Measurements from ENCODE around the gene THSD4.

THSD4 gene

GRCh38 chr15:71691081-71691457 lies 575.8 kb downstream of the THSD4 start:
- Histone ChIP-seq H3K27ac (ENCODE audit: low read depth, low read length) (no peak overlapping the region), H3K9me3 (ENCODE audit: low read length) (no peaks in the 10 kb centered on the region), H3K4me1 (ENCODE audit: insufficient read depth, low read length) (peaks cover 16% of the 10 kb centered on the region), H3K36me3 (ENCODE audit: insufficient read depth, low read length) (no peaks in the 10 kb centered on the region), H3K27me3 (ENCODE audit: control insufficient read depth in 1 of 2, insufficient read depth in 2 of 2, low read length in 2 of 2) (no peaks in the 10 kb centered on the region), H3K9ac (ENCODE audit: low read length) (no peak overlapping the region), H3K4me3 (ENCODE audit: low read depth in 1 of 2, low read length in 2 of 2) (no peak overlapping the region)

GRCh38 chr15:71691458-71692417 lies 576.5 kb downstream of the THSD4 start:
- Histone ChIP-seq H3K4me3 (ENCODE audit: low read depth in 1 of 2, low read length in 2 of 2) (peak overlapping the region in 1 of 2 donors; percentile 44), H3K9me3 (ENCODE audit: low read length) (no peaks in the 10 kb centered on the region), H3K4me1 (ENCODE audit: insufficient read depth, low read length) (peaks cover 16% of the 10 kb centered on the region), H3K27me3 (ENCODE audit: control insufficient read depth in 1 of 2, insufficient read depth in 2 of 2, low read length in 2 of 2) (no peaks in the 10 kb centered on the region), H3K36me3 (ENCODE audit: insufficient read depth, low read length) (no peaks in the 10 kb centered on the region), H3K9ac (ENCODE audit: low read length) (no peak overlapping the region), H3K27ac (ENCODE audit: low read depth, low read length) (no peak overlapping the region)

GRCh38 chr15:71697236-71697635 lies 582.0 kb downstream of the THSD4 start:
- Histone ChIP-seq H3K9ac (ENCODE audit: low read length) (no peak overlapping the region), H3K4me1 (ENCODE audit: insufficient read depth, low read length) (peaks cover 5% of the 10 kb centered on the region)

GRCh38 chr15:71698030-71698429 lies 582.8 kb downstream of the THSD4 start:
- Histone ChIP-seq H3K4me3 (ENCODE audit: low read depth in 1 of 2, low read length in 2 of 2) (no peak overlapping the region), H3K4me1 (ENCODE audit: insufficient read depth, low read length) (no peaks in the 10 kb centered on the region), H3K9me3 (ENCODE audit: low read length) (no peaks in the 10 kb centered on the region), H3K27ac (ENCODE audit: low read depth, low read length) (no peak overlapping the region), H3K36me3 (ENCODE audit: insufficient read depth, low read length) (no peaks in the 10 kb centered on the region), H3K9ac (ENCODE audit: low read length) (no peak overlapping the region), H3K27me3 (ENCODE audit: control insufficient read depth in 1 of 2, insufficient read depth in 2 of 2, low read length in 2 of 2) (no peaks in the 10 kb centered on the region)

More at GRCh38 chr15:71697236-71697635, 582.0 kb downstream of the THSD4 start:
- no peak overlapping the region for H3K27ac ChIP-seq (ENCODE audit: low read depth, low read length)
- no peaks in the 10 kb centered on the region for H3K27me3 ChIP-seq (ENCODE audit: control insufficient read depth in 1 of 2, insufficient read depth in 2 of 2, low read length in 2 of 2)
- no peaks in the 10 kb centered on the region for H3K36me3 ChIP-seq (ENCODE audit: insufficient read depth, low read length)
- no peaks in the 10 kb centered on the region for H3K9me3 ChIP-seq (ENCODE audit: low read length)
- no peak overlapping the region for H3K4me3 ChIP-seq (ENCODE audit: low read depth in 1 of 2, low read length in 2 of 2)

- H3K36me3 ChIP-seq (ENCODE audit: insufficient read depth, low read length), result no peaks in the 10 kb centered on the region
- no peaks in the 10 kb centered on the region for H3K4me1 ChIP-seq (ENCODE audit: insufficient read depth, low read length)
- no peak overlapping the region for H3K4me3 ChIP-seq (ENCODE audit: low read depth in 1 of 2, low read length in 2 of 2)
- H3K27ac ChIP-seq (ENCODE audit: low read depth, low read length), result no peak overlapping the region
- no peaks in the 10 kb centered on the region for H3K27me3 ChIP-seq (ENCODE audit: control insufficient read depth in 1 of 2, insufficient read depth in 2 of 2, low read length in 2 of 2)
- H3K9ac ChIP-seq (ENCODE audit: low read length), result no peak overlapping the region
- H3K9me3 ChIP-seq (ENCODE audit: low read length), result no peaks in the 10 kb centered on the region
Observed at GRCh38 chr15:71698742-71699141, 583.5 kb downstream of the THSD4 start.

- no peak overlapping the region for H3K27ac ChIP-seq (ENCODE audit: low read depth, low read length)
- H3K36me3 ChIP-seq (ENCODE audit: insufficient read depth, low read length), result no peaks in the 10 kb centered on the region
- H3K4me1 ChIP-seq (ENCODE audit: insufficient read depth, low read length), result no peaks in the 10 kb centered on the region
- H3K9me3 ChIP-seq (ENCODE audit: low read length), result no peaks in the 10 kb centered on the region
- H3K9ac ChIP-seq (ENCODE audit: low read length), result no peak overlapping the region
- H3K27me3 ChIP-seq (ENCODE audit: control insufficient read depth in 1 of 2, insufficient read depth in 2 of 2, low read length in 2 of 2), result no peaks in the 10 kb centered on the region
- H3K4me3 ChIP-seq (ENCODE audit: low read depth in 1 of 2, low read length in 2 of 2), result no peak overlapping the region
Observed at GRCh38 chr15:71699977-71700376, 584.7 kb downstream of the THSD4 start.

- no peaks in the 10 kb centered on the region for H3K9me3 ChIP-seq (ENCODE audit: low read length)
- H3K27ac ChIP-seq (ENCODE audit: low read depth, low read length), result no peak overlapping the region
- H3K4me1 ChIP-seq (ENCODE audit: insufficient read depth, low read length), result peaks cover 2% of the 10 kb centered on the region
- H3K4me3 ChIP-seq (ENCODE audit: low read depth in 1 of 2, low read length in 2 of 2), result no peak overlapping the region
- H3K27me3 ChIP-seq (ENCODE audit: control insufficient read depth in 1 of 2, insufficient read depth in 2 of 2, low read length in 2 of 2), result no peaks in the 10 kb centered on the region
- no peak overlapping the region for H3K9ac ChIP-seq (ENCODE audit: low read length)
- H3K36me3 ChIP-seq (ENCODE audit: insufficient read depth, low read length), result no peaks in the 10 kb centered on the region
Observed at GRCh38 chr15:71701808-71702207, 586.5 kb downstream of the THSD4 start.

- Histone ChIP-seq H3K36me3 (ENCODE audit: insufficient read depth, low read length) (no peaks in the 10 kb centered on the region), H3K4me1 (ENCODE audit: insufficient read depth, low read length) (peaks cover 8% of the 10 kb centered on the region), H3K4me3 (ENCODE audit: low read depth in 1 of 2, low read length in 2 of 2) (no peak overlapping the region), H3K9ac (ENCODE audit: low read length) (no peak overlapping the region), H3K9me3 (ENCODE audit: low read length) (no peaks in the 10 kb centered on the region), H3K27me3 (ENCODE audit: control insufficient read depth in 1 of 2, insufficient read depth in 2 of 2, low read length in 2 of 2) (no peaks in the 10 kb centered on the region), H3K27ac (ENCODE audit: low read depth, low read length) (no peak overlapping the region)
Observed at GRCh38 chr15:71702496-71702895, 587.2 kb downstream of the THSD4 start.

- Histone ChIP-seq H3K27ac (ENCODE audit: low read depth, low read length) (no peak overlapping the region), H3K27me3 (ENCODE audit: control insufficient read depth in 1 of 2, insufficient read depth in 2 of 2, low read length in 2 of 2) (no peaks in the 10 kb centered on the region), H3K9ac (ENCODE audit: low read length) (no peak overlapping the region), H3K36me3 (ENCODE audit: insufficient read depth, low read length) (no peaks in the 10 kb centered on the region), H3K9me3 (ENCODE audit: low read length) (no peaks in the 10 kb centered on the region), H3K4me1 (ENCODE audit: insufficient read depth, low read length) (peaks cover 23% of the 10 kb centered on the region), H3K4me3 (ENCODE audit: low read depth in 1 of 2, low read length in 2 of 2) (no peak overlapping the region)
Observed at GRCh38 chr15:71705151-71705550, 589.9 kb downstream of the THSD4 start.

- H3K9me3 ChIP-seq (ENCODE audit: low read length), result no peaks in the 10 kb centered on the region
- no peak overlapping the region for H3K4me3 ChIP-seq (ENCODE audit: low read depth in 1 of 2, low read length in 2 of 2)
- no peak overlapping the region for H3K27ac ChIP-seq (ENCODE audit: low read depth, low read length)
- H3K4me1 ChIP-seq (ENCODE audit: insufficient read depth, low read length), result peaks cover 23% of the 10 kb centered on the region
- no peaks in the 10 kb centered on the region for H3K36me3 ChIP-seq (ENCODE audit: insufficient read depth, low read length)
- H3K9ac ChIP-seq (ENCODE audit: low read length), result no peak overlapping the region
- H3K27me3 ChIP-seq (ENCODE audit: control insufficient read depth in 1 of 2, insufficient read depth in 2 of 2, low read length in 2 of 2), result no peaks in the 10 kb centered on the region
Observed at GRCh38 chr15:71706461-71707229, 591.4 kb downstream of the THSD4 start.

- Histone ChIP-seq H3K4me1 (ENCODE audit: insufficient read depth, low read length) (peaks cover 23% of the 10 kb centered on the region), H3K4me3 (ENCODE audit: low read depth in 1 of 2, low read length in 2 of 2) (no peak overlapping the region), H3K27ac (ENCODE audit: low read depth, low read length) (no peak overlapping the region), H3K36me3 (ENCODE audit: insufficient read depth, low read length) (no peaks in the 10 kb centered on the region), H3K9ac (ENCODE audit: low read length) (no peak overlapping the region), H3K9me3 (ENCODE audit: low read length) (no peaks in the 10 kb centered on the region), H3K27me3 (ENCODE audit: control insufficient read depth in 1 of 2, insufficient read depth in 2 of 2, low read length in 2 of 2) (no peaks in the 10 kb centered on the region)
Observed at GRCh38 chr15:71707230-71708050, 592.2 kb downstream of the THSD4 start.

Measured in muscle layer of colon (tissue), 2 donors.